H1 (cell line): ENCODE data around the gene SPAG8. TPM values are rescaled to one million over a fixed set of nuclear protein-coding genes. Genes with fewer than 3 reads are reported as not detected.
A peak's percentile ranks its signal among the peaks of the same experiment; 100 is the strongest.

ENCODE experiments used
- CTCF ChIA-PET: fragments of 300-600 bp; sonication (Branson Sonifier 250); formaldehyde crosslinking; loops from one replicate; lab custom pipeline; 2021; ENCODE audit not compliant: partially characterized antibody; lab: Charles Lee
- POLR2A ChIA-PET: fragments of 300-600 bp; sonication (Branson Sonifier 250); formaldehyde crosslinking; loops from one replicate; lab custom pipeline; 2021; ENCODE audit warnings: inconsistent platforms; ENCODE audit not compliant: partially characterized antibody; lab: Charles Lee
- DNase-seq, 2 experiments: peaks; one replicate each; pipeline versions ENCODE4 v3.0.0 to v3.0.0-alpha.2; 2010 to 2022; ENCODE audit warnings: low spot score in 2 of 2, low read depth in 1 of 2, mixed read lengths in 1 of 2
- FAIRE-seq: peaks from 2 replicates; lab custom pipeline; 2011; peaks lifted over from hg19 to GRCh38; lab: Jason Lieb, UNC
- H2AFZ ChIP-seq: 2 replicates; pipeline ENCODE4 v1.8.1; 2012; ENCODE audit warnings: low read length, inconsistent platforms
- H2AK5ac ChIP-seq: 2 replicates; pipeline ENCODE4 v1.6.1; 2013; ENCODE audit warnings: low read depth, low read length
- H2BK120ac ChIP-seq: replicated peaks from 2 replicates; pipeline ENCODE3; 2013; ENCODE audit warnings: low read depth, low read length, inconsistent platforms
- H2BK12ac ChIP-seq: 2 replicates; pipeline ENCODE4 v1.6.1; 2013; ENCODE audit warnings: low read depth, low read length
- H2BK15ac ChIP-seq: 2 replicates; pipeline ENCODE4 v1.6.1; 2013; ENCODE audit warnings: low read length
- H2BK20ac ChIP-seq: 2 replicates; pipeline ENCODE4 v1.6.1; 2013; ENCODE audit warnings: low read length
- H2BK5ac ChIP-seq: 2 replicates; pipeline ENCODE4 v1.6.1; 2013; ENCODE audit warnings: low read depth, low read length
- H3K14ac ChIP-seq: 2 replicates; pipeline ENCODE4 v1.6.1; 2013; ENCODE audit warnings: inconsistent platforms; ENCODE audit not compliant: insufficient read length
- H3K18ac ChIP-seq: 2 replicates; pipeline ENCODE4 v1.6.1; 2013; ENCODE audit warnings: low read length; ENCODE audit errors: extremely low read depth
- H3K23ac ChIP-seq: 2 replicates; pipeline ENCODE4 v1.6.1; 2013; ENCODE audit warnings: inconsistent platforms; ENCODE audit not compliant: insufficient read length
- H3K23me2 ChIP-seq: 2 replicates; pipeline ENCODE4 v1.6.1; 2013; ENCODE audit warnings: low read depth, low read length
- H3K27ac ChIP-seq: 2 replicates; pipeline ENCODE4 v1.6.1; 2011; ENCODE audit warnings: low read depth, low read length, inconsistent platforms
- H3K27me3 ChIP-seq, 4 experiments: replicated peaks in 1 of 4; 1 replicate in 1 of 4; 2 replicates in 3 of 4; pipeline versions ENCODE4 v1.6.1 to v1.8.1; 2011 to 2013; ENCODE audit warnings: low read length in 3 of 4, mild to moderate bottlenecking in 3 of 4, inconsistent platforms in 2 of 4, mixed read lengths in 2 of 4, moderate library complexity in 1 of 4; ENCODE audit not compliant: control insufficient read depth in 3 of 4, insufficient read depth in 3 of 4; ENCODE audit errors: extremely low read depth in 1 of 4
- H3K36me3 ChIP-seq, 4 experiments: 2 replicates each; pipeline versions ENCODE4 v1.6.1 to v1.8.1; 2011 to 2013; ENCODE audit warnings: mild to moderate bottlenecking in 4 of 4, low read length in 3 of 4, moderate library complexity in 2 of 4, control low read depth in 1 of 4, inconsistent platforms in 1 of 4; ENCODE audit not compliant: insufficient read depth in 4 of 4, control insufficient read depth in 2 of 4
- H3K4ac ChIP-seq: replicated peaks from 2 replicates; pipeline ENCODE3; 2013; ENCODE audit warnings: low read length, low read depth, mixed read lengths, inconsistent platforms; ENCODE audit not compliant: insufficient read length
- H3K4me1 ChIP-seq, 4 experiments: replicated peaks in 1 of 4; 1 replicate in 1 of 4; 2 replicates in 3 of 4; pipeline versions ENCODE4 v1.6.1 to v1.8.1; 2011 to 2013; ENCODE audit warnings: low read length in 3 of 4, inconsistent platforms in 2 of 4, mixed read lengths in 1 of 4; ENCODE audit not compliant: insufficient read depth in 4 of 4, control insufficient read depth in 3 of 4
- H3K4me2 ChIP-seq, 2 experiments: 2 replicates each; pipeline versions ENCODE4 v1.6.1 to v1.8.1; 2011 to 2013; ENCODE audit warnings: low read depth in 2 of 2, low read length in 2 of 2, control low read depth in 1 of 2, inconsistent platforms in 1 of 2, mild to moderate bottlenecking in 1 of 2; ENCODE audit not compliant: insufficient read depth in 1 of 2
- H3K4me3 ChIP-seq, 4 experiments: fragments of 200-600, 300-600 bp in 1 of 4; sonication (generic), shearing (Covaris generic), sonication (Bioruptor Twin) in 1 of 4; 2 replicates each; pipeline versions ENCODE4 v1.5.1 to v1.8.1; 2011 to 2016; ENCODE audit warnings: low read length in 4 of 4, low read depth in 3 of 4, control low read depth in 2 of 4, inconsistent platforms in 2 of 4, mild to moderate bottlenecking in 2 of 4, mixed read lengths in 1 of 4, moderate library complexity in 1 of 4; ENCODE audit not compliant: insufficient read depth in 2 of 4; ENCODE audit errors: extremely low read depth in 1 of 4
- H3K56ac ChIP-seq: replicated peaks from 2 replicates; pipeline ENCODE3; 2013; ENCODE audit warnings: low read depth, mild to moderate bottlenecking, mixed read lengths, low read length, inconsistent platforms; ENCODE audit not compliant: insufficient read length
- H3K79me1 ChIP-seq: 2 replicates; pipeline ENCODE4 v1.6.1; 2013; ENCODE audit warnings: low read depth, low read length, control low read depth
- H3K79me2 ChIP-seq, 2 experiments: 2 replicates each; pipeline versions ENCODE4 v1.6.1 to v1.8.1; 2012 to 2013; ENCODE audit warnings: low read length in 2 of 2, mild to moderate bottlenecking in 2 of 2, inconsistent platforms in 1 of 2; ENCODE audit not compliant: insufficient read depth in 2 of 2, control insufficient read depth in 1 of 2
- H3K9ac ChIP-seq, 4 experiments: replicated peaks in 1 of 4; 1 replicate in 1 of 4; 2 replicates in 3 of 4; pipeline versions ENCODE4 v1.6.1 to v1.8.1; 2011 to 2013; ENCODE audit warnings: low read depth in 3 of 4, low read length in 3 of 4, control low read depth in 2 of 4, mild to moderate bottlenecking in 2 of 4, moderate library complexity in 2 of 4, inconsistent platforms in 1 of 4; ENCODE audit errors: extremely low read depth in 1 of 4
- H3K9me3 ChIP-seq, 2 experiments: 2 replicates each; pipeline versions ENCODE4 v1.6.1 to v1.8.1; 2012 to 2013; ENCODE audit warnings: mild to moderate bottlenecking in 2 of 2, moderate library complexity in 2 of 2, control low read depth in 1 of 2, inconsistent platforms in 1 of 2, low read depth in 1 of 2, low read length in 1 of 2, mixed read lengths in 1 of 2; ENCODE audit not compliant: insufficient read depth in 2 of 2
- H4K20me1 ChIP-seq, 2 experiments: replicated peaks in 1 of 2; 2 replicates each; pipeline versions ENCODE3 to v1.8.1; 2011 to 2013; ENCODE audit warnings: inconsistent platforms in 2 of 2, low read length in 2 of 2, mild to moderate bottlenecking in 1 of 2; ENCODE audit not compliant: insufficient read depth in 2 of 2, control insufficient read depth in 1 of 2
- H4K5ac ChIP-seq: 2 replicates; pipeline ENCODE4 v1.6.1; 2013; ENCODE audit warnings: low read length, low read depth, mixed read lengths, inconsistent platforms; ENCODE audit not compliant: insufficient read length
- H4K8ac ChIP-seq: 2 replicates; pipeline ENCODE4 v1.8.0; 2013; ENCODE audit warnings: mild to moderate bottlenecking, moderate library complexity, low read length, inconsistent platforms; ENCODE audit not compliant: insufficient read depth; ENCODE audit errors: extremely low read depth
- H4K91ac ChIP-seq: replicated peaks from 2 replicates; pipeline ENCODE3; 2013; ENCODE audit warnings: low read length, mixed read lengths, inconsistent platforms; ENCODE audit not compliant: insufficient read length
- BCL11A ChIP-seq, 2 experiments: IDR thresholded peaks; one replicate each; pipeline ENCODE4 v1.6.1; 2011; ENCODE audit warnings: low read depth in 2 of 2, low read length in 2 of 2, mild to moderate bottlenecking in 2 of 2
- CTCF ChIP-seq, 3 experiments: IDR thresholded peaks; 1 replicate in 2 of 3; 2 replicates in 1 of 3; pipeline versions ENCODE4 v1.5.1 to v1.6.1; 2011; ENCODE audit warnings: low read length in 3 of 3, mild to moderate bottlenecking in 3 of 3, inconsistent platforms in 2 of 3, low read depth in 1 of 3, moderate library complexity in 1 of 3; ENCODE audit not compliant: insufficient read depth in 1 of 3; ENCODE audit errors: control extremely low read depth in 1 of 3
- EZH2 ChIP-seq: fragments of 200-600 bp; sonication (generic); IDR thresholded peaks from 2 replicates; pipeline ENCODE4 v1.7.1; 2012; ENCODE audit warnings: low read depth, mild to moderate bottlenecking, moderate library complexity, low read length, inconsistent platforms; ENCODE audit not compliant: severe bottlenecking
- HDAC6 ChIP-seq: IDR thresholded peaks from one replicate; pipeline ENCODE4 v1.7.1; 2012; ENCODE audit warnings: low read depth, mild to moderate bottlenecking, inconsistent platforms, low read length, moderate library complexity
- KDM4A ChIP-seq: IDR thresholded peaks from one replicate; pipeline ENCODE4 v1.7.1; 2012; ENCODE audit warnings: low read depth, mild to moderate bottlenecking, moderate library complexity, low read length, inconsistent platforms; ENCODE audit not compliant: severe bottlenecking
- MAFK ChIP-seq: IDR thresholded peaks from 2 replicates; pipeline ENCODE4 v1.6.1; 2012; ENCODE audit warnings: low read depth, mild to moderate bottlenecking, improper control_type of control experiment, low read length
- SP1 ChIP-seq: IDR thresholded peaks from 2 replicates; pipeline ENCODE4 v1.6.1; 2011; ENCODE audit warnings: low read depth, low read length
- TAF7 ChIP-seq: optimal IDR thresholded peaks from 2 replicates; pipeline ENCODE3; 2011; ENCODE audit warnings: low read depth, mild to moderate bottlenecking, inconsistent platforms, low read length, moderate library complexity, borderline replicate concordance
- TBP ChIP-seq: IDR thresholded peaks from 2 replicates; pipeline ENCODE4 v1.6.1; 2011; ENCODE audit warnings: low read depth, low read length, improper control_type of control experiment
- USF2 ChIP-seq: IDR thresholded peaks from 2 replicates; pipeline ENCODE4 v1.6.1; 2011; ENCODE audit warnings: low read length, improper control_type of control experiment
- WGBS, 2 experiments: shearing (Covaris generic) in 1 of 2; methylation state at CpG; one replicate each; pipeline versions ENCODE4 v1.1.6 to v1.1.7; 2013 to 2015; ENCODE audit warnings: low lambda C conversion rate in 2 of 2, mixed read lengths in 2 of 2, inconsistent platforms in 1 of 2, low coverage in 1 of 2, missing lambda C conversion rate in 1 of 2; ENCODE audit not compliant: insufficient replicate concordance in 2 of 2, insufficient coverage in 1 of 2, insufficient read length in 1 of 2; ENCODE audit errors: extremely low coverage in 1 of 2, missing lambda C conversion rate in 1 of 2; 5-methylcytosine and 5-hydroxymethylcytosine counted together
- polyA plus RNA-seq, 7 experiments: library from polyadenylated mRNA; depleted of rRNA in 3 of 7; stranded (reverse) in 5 of 7; unstranded in 2 of 7; fragments of >200 nt in 5 of 7; fragments of 200-250 nt in 2 of 7; gene quantifications; 1 replicate in 5 of 7; 2 replicates in 1 of 7; 4 replicates in 1 of 7; pipeline versions ENCODE4 v1.2.1 to v1.2.3, GENCODE V29; 2011 to 2013; ENCODE audit warnings: missing spikeins in 2 of 7, mixed read lengths in 2 of 7
- total RNA-seq: library from RNA; stranded (reverse); fragmentation: NEBNext Ultra II Directional; extraction: Animal tissue kit (Norgen Biotek cat#: 25700); gene quantifications from 2 replicates; pipeline ENCODE4 v1.2.1, GENCODE V29; 2021

SPAG8 gene
- total and polyA plus RNA-seq, 2 of the 8 experiments (the other 6 are each of a cell fraction or from before 2014, with no cell fraction given) = 0.37 to 0.44 TPM

- Histone ChIP-seq H3K36me3 (no peaks in the 10 kb centered on the region), H3K79me1 (no peaks in the 10 kb centered on the region), H2BK15ac (no peak overlapping the region), H3K23me2 (no peaks in the 10 kb centered on the region), H3K14ac (no peak overlapping the region), H3K79me2 (no peaks in the 10 kb centered on the region), H3K23ac (no peak overlapping the region), H2BK5ac (no peak overlapping the region), H4K5ac (no peak overlapping the region), H4K8ac (no peak overlapping the region), H2BK120ac (no peak overlapping the region), H3K18ac (no peak overlapping the region), H3K9me3 (no peaks in the 10 kb centered on the region), H2BK20ac (no peak overlapping the region), H4K91ac (no peak overlapping the region), H3K27me3 (no peaks in the 10 kb centered on the region; a peak in 1 of 7 replicates), H2BK12ac (no peak overlapping the region), H3K4me3 (no peak overlapping the region), H2AK5ac (no peak overlapping the region), H3K9ac (no peak overlapping the region), H3K27ac (no peak overlapping the region), H3K56ac (no peak overlapping the region), H3K4me1 (no peaks in the 10 kb centered on the region; a peak in 2 of 7 replicates), H3K4ac (no peak overlapping the region), H2AFZ (no peak overlapping the region), H3K4me2 (no peak overlapping the region), H4K20me1 (no peaks in the 10 kb centered on the region)
- ChIA-PET POLR2A (interaction anchor here (0.9 to 3.2 kb wide), 5 partner anchors 11 to 174 kb away, joined by 3 to 18 read pairs (median 3); partner anchors contain the start of genes CREB3 and TLN1), CTCF (interaction anchor here (0.7 to 16.5 kb wide), 34 partner anchors 10 to 205 kb away, joined by 3 to 172 read pairs (median 4); partner anchors contain the start of genes CREB3, FAM221B, HINT2 and NPR2)
- FAIRE-seq (peak; percentile 45), DNase-seq (no peak)
- WGBS, 2 experiments = 69% methylated on average over 3 of the region's 3 CpGs; no CpG with 5 or more reads in 1 of the 2 experiments
- no peak for TF ChIP-seq MAFK
- TF ChIP-seq TAF7 = no peak
- TF ChIP-seq EZH2 = no peak
- TF ChIP-seq KDM4A = no peak
- TF ChIP-seq SP1 = no peak
- TF ChIP-seq CTCF (IDR thresholded peaks at IDR 0.05; ENCODE audit: control extremely low read depth in 1 of 3, insufficient read depth in 1 of 3, low read depth in 1 of 3, low read length in 3 of 3) = peak; percentile 55 to 82 (median 72)
- no peak for TF ChIP-seq USF2
- no peak for TF ChIP-seq TBP
- no peak for TF ChIP-seq HDAC6
- no peak for TF ChIP-seq BCL11A (IDR thresholded peaks at IDR 0.05; ENCODE audit: low read depth in 2 of 2, low read length in 2 of 2)
Observed at GRCh38 chr9:35835216-35835632, 23.2 kb upstream of the SPAG8 start.
